K562 (cell line): ENCODE measurements around the gene SCN1A. TPM values are rescaled to one million over a fixed set of nuclear protein-coding genes. Genes with fewer than 3 reads are reported as not detected.

Experiments
- C11orf30 ChIP-seq: fragments of 450-650 bp; IDR thresholded peaks from 2 replicates; pipeline ENCODE4 v1.6.1; 2016; ENCODE audit warnings: low read depth, mild to moderate bottlenecking
- TFAP4 ChIP-seq: sonication (generic); formaldehyde crosslinking; IDR thresholded peaks from 2 replicates; pipeline ENCODE4 v1.8.0; 2022; ENCODE audit warnings: missing genetic modification reagents, mild to moderate bottlenecking, moderate library complexity, borderline replicate concordance
- polyA plus RNA-seq, 8 experiments: library from polyadenylated mRNA; depleted of rRNA in 4 of 8; stranded (reverse) in 5 of 8; unstranded in 3 of 8; fragments of >200 nt; fragmentation: Nextera tagmentation in 2 of 8; fragmentation: Illumina TruSeq in 1 of 8; extraction: Ambion mirVana in 2 of 8; extraction: Trizol in 1 of 8; gene quantifications; 2 replicates each; pipeline versions ENCODE4 v1.2.1 to v1.2.3, GENCODE V29; 2011 to 2014; ENCODE audit warnings: inconsistent platforms in 1 of 8, missing spikeins in 1 of 8
- small RNA-seq: library from RNA; depleted of rRNA; stranded (forward); fragments of <200 nt; gene quantifications from one replicate; pipeline ENCODE3, GENCODE V24; 2014
- total RNA-seq, 7 experiments: library from RNA; depleted of rRNA in 6 of 7; stranded (reverse); fragments of >200 nt in 6 of 7; fragmentation: Illumina TruSeq in 2 of 7; extraction: Trizol in 2 of 7; gene quantifications; 2 replicates each; pipeline versions ENCODE4 v1.2.1 to v1.2.3, GENCODE V29; 2011 to 2021; ENCODE audit warnings: low replicate concordance in 1 of 7

The SCN1A gene
- total and polyA plus RNA-seq, 9 of the 15 experiments (the other 6 are each of a cell fraction or from before 2014, with no cell fraction given): not detected

- TF ChIP-seq TFAP4: no peak
- TF ChIP-seq C11orf30: peak; percentile 35; the same call in 1 of the 2 replicates
Measured at GRCh38 chr2:165938237-165938636, 189.6 kb downstream of the SCN1A start (continued).

Small RNAs within 50 kb of the gene (small RNA-seq; reads per million reads assigned to genes)
- gene RF00019: not detected

Other genes starting within 250 kb of the SCN1A start
- 18.5 and 26.1 TPM in 2 replicates for gene TTC21B, start 174.2 kb downstream of the SCN1A start, total RNA-seq (2014; rRNA removed)
- gene TTC21B, start 174.2 kb downstream of the SCN1A start, total RNA-seq (2014; rRNA removed; fragmentation: Illumina TruSeq; extraction: Trizol): 26.3 and 29.9 TPM in 2 replicates
- 27.7 and 29.3 TPM in 2 replicates for gene TTC21B, start 174.2 kb downstream of the SCN1A start, total RNA-seq (2015; rRNA removed; fragmentation: Illumina TruSeq; extraction: Trizol)
- 17.2 and 20.8 TPM in 2 replicates for gene TTC21B, start 174.2 kb downstream of the SCN1A start, total RNA-seq (2021)
- gene TTC21B, start 174.2 kb downstream of the SCN1A start, polyA plus RNA-seq (2011; rRNA removed): 30.0 and 34.9 TPM in 2 replicates
- gene TTC21B, start 174.2 kb downstream of the SCN1A start, polyA plus RNA-seq (2014; fragmentation: Illumina TruSeq; extraction: Trizol): 14.2 and 16.5 TPM in 2 replicates
- 1 to 10 TPM; 5.2 to 8.7 TPM for gene TTC21B, start 174.2 kb downstream of the SCN1A start, polyA plus RNA-seq (2014; fragmentation: Nextera tagmentation; extraction: Ambion mirVana)
- 20.8 and 21.2 TPM in 2 replicates for gene TTC21B, start 174.2 kb downstream of the SCN1A start, polyA plus RNA-seq (2014; rRNA removed)
- gene SCN9A, start 247.9 kb upstream of the SCN1A start, total RNA-seq (2014; rRNA removed): 7.1 and 7.8 TPM in 2 replicates
- 10.8 and 11.4 TPM in 2 replicates for gene SCN9A, start 247.9 kb upstream of the SCN1A start, total RNA-seq (2014; rRNA removed; fragmentation: Illumina TruSeq; extraction: Trizol)
- 19.8 and 22.8 TPM in 2 replicates for gene SCN9A, start 247.9 kb upstream of the SCN1A start, total RNA-seq (2015; rRNA removed; fragmentation: Illumina TruSeq; extraction: Trizol)
- gene SCN9A, start 247.9 kb upstream of the SCN1A start, total RNA-seq (2021): 8.5 and 10.4 TPM in 2 replicates
- gene SCN9A, start 247.9 kb upstream of the SCN1A start, polyA plus RNA-seq (2011; rRNA removed): 2.8 and 7.6 TPM in 2 replicates
- 4.5 and 6.4 TPM in 2 replicates for gene SCN9A, start 247.9 kb upstream of the SCN1A start, polyA plus RNA-seq (2014; fragmentation: Illumina TruSeq; extraction: Trizol)
- gene SCN9A, start 247.9 kb upstream of the SCN1A start, polyA plus RNA-seq (2014; fragmentation: Nextera tagmentation; extraction: Ambion mirVana): 1 to 10 TPM; 1.4 to 1.5 TPM
- 4.7 and 5.0 TPM in 2 replicates for gene SCN9A, start 247.9 kb upstream of the SCN1A start, polyA plus RNA-seq (2014; rRNA removed)